ENCODE measurements around the gene SOWAHA.
"Not testable (repeated sequence)": the region's sequence is repeated elsewhere in the genome, so short reads cannot be mapped to it uniquely, and the experiment has no call there.

DNA sequence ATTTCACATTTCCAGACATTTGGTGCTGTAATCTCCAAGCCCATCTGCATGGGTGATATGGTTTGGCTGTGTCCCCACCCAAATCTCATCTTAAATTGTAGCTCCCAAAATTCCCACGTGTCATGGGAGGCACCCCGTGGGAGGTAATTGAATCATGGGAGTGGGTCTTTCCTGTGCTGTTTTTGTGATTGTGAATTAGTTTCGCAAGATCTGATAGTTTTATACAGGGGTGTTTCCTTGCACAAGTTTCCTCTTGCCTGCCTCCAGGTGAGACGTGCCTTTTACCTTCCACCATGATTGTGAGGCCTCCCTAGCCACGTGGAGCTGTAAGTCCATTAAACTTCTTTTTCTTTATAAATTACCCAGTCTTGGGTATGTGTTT, 10.4 kb upstream of the SOWAHA start:
- TF ChIP-seq TAF1 (IDR thresholded peaks at IDR 0.05; ENCODE audit: low read depth, low read length); TEAD4 (IDR thresholded peaks at IDR 0.05; ENCODE audit: low read depth, low read length); HDAC6 (IDR thresholded peaks at IDR 0.05; ENCODE audit: low read depth, low read length); CREB1 (IDR thresholded peaks at IDR 0.05); EZH2 (IDR thresholded peaks at IDR 0.05; ENCODE audit: low read depth, low read length, severe bottlenecking); YY1 (IDR thresholded peaks at IDR 0.05; ENCODE audit: low read depth, low read length); RAD21 (IDR thresholded peaks at IDR 0.05 in 1 of 2, conservative IDR thresholded peaks at IDR 0.05 in 1 of 2; ENCODE audit: low read depth in 2 of 2, low read length in 2 of 2); GABPA (IDR thresholded peaks at IDR 0.05; ENCODE audit: borderline replicate concordance, insufficient read depth, low read length); SIX5 (IDR thresholded peaks at IDR 0.05; ENCODE audit: low read depth, low read length); SUZ12 (IDR thresholded peaks at IDR 0.05; ENCODE audit: low read length); POLR2A (IDR thresholded peaks at IDR 0.05; ENCODE audit: control extremely low read depth in 1 of 2, low read depth in 2 of 2, low read length in 2 of 2); NRF1 (IDR thresholded peaks at IDR 0.05; ENCODE audit: low read depth, low read length): not testable (repeated sequence)
- TF ChIP-seq, protein P1, sequence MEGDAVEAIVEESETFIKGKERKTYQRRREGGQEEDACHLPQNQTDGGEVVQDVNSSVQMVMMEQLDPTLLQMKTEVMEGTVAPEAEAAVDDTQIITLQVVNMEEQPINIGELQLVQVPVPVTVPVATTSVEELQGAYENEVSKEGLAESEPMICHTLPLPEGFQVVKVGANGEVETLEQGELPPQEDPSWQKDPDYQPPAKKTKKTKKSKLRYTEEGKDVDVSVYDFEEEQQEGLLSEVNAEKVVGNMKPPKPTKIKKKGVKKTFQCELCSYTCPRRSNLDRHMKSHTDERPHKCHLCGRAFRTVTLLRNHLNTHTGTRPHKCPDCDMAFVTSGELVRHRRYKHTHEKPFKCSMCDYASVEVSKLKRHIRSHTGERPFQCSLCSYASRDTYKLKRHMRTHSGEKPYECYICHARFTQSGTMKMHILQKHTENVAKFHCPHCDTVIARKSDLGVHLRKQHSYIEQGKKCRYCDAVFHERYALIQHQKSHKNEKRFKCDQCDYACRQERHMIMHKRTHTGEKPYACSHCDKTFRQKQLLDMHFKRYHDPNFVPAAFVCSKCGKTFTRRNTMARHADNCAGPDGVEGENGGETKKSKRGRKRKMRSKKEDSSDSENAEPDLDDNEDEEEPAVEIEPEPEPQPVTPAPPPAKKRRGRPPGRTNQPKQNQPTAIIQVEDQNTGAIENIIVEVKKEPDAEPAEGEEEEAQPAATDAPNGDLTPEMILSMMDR (IDR thresholded peaks at IDR 0.05; ENCODE audit: control extremely low read depth in 1 of 3, insufficient read depth in 1 of 3, low read depth in 1 of 3, low read length in 3 of 3) = not testable (repeated sequence)
- TF ChIP-seq, protein P2, sequence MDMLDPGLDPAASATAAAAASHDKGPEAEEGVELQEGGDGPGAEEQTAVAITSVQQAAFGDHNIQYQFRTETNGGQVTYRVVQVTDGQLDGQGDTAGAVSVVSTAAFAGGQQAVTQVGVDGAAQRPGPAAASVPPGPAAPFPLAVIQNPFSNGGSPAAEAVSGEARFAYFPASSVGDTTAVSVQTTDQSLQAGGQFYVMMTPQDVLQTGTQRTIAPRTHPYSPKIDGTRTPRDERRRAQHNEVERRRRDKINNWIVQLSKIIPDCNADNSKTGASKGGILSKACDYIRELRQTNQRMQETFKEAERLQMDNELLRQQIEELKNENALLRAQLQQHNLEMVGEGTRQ (IDR thresholded peaks at IDR 0.05; ENCODE audit: low read length) = not testable (repeated sequence)
